Stimulated activated CD4-positive, alpha-beta T cell treated with anti-CD3 and anti-CD28 coated beads, Interleukin-1b, Interleukin-23, amount 100 ng/mL, for 1 hour (primary cell): ENCODE data around the gene CDC25B.

Experiments used
- DNase-seq, 2 donors: peaks; one replicate each; pipeline ENCODE4 v3.0.0-alpha.2; 2020; ENCODE audit warnings: low read depth in 2 of 2

Gene CDC25B

DNA sequence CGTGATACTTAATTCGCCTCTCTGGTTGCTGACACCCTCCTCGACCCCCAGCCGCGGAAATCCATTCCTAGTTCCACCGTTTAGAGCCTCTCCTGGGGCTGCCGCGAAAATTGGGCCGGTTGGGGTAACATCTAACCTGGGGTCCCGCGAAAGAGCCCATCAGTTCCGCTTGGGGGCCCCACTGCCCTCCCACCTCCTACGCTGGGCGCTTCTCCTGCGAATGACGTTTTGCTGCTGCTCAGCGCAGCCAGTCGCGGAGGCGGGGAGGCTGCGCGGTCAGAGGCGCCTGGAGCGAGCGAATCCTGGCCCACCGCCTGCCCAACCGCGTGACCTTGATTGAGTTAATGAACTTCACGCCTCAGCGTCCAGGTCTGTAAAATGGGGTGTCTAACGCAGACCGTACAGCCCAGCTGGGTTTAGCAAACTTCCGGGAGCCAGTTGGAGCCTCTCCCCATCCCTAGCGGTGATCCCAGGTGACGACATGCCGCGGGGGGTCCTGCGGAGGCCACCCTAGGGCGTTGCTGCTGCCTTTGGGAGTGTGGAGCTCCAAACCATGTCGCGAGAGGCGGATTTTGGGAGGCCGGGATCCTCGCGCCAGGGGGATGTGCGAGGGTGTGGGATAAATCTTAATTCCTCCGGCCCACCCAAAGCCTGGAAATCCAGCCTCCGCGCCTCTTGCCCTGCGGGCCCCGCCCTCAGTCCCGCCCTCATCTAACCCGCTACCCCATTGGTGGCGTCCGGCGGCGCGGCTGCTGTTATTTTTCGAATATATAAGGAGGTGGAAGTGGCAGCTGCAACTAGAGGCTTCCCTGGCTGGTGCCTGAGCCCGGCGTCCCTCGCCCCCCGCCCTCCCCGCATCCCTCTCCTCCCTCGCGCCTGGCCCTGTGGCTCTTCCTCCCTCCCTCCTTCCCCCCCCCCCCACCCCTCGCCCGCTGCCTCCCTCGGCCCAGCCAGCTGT is at the start of gene CDC25B:
TSS of gene CDC25B (plus strand) at position 800 of the 958 bp plus-strand sequence. CDS start 222 bp downstream, outside the sequence.
- peak; percentile 72 to 74 for DNase-seq

DNA sequence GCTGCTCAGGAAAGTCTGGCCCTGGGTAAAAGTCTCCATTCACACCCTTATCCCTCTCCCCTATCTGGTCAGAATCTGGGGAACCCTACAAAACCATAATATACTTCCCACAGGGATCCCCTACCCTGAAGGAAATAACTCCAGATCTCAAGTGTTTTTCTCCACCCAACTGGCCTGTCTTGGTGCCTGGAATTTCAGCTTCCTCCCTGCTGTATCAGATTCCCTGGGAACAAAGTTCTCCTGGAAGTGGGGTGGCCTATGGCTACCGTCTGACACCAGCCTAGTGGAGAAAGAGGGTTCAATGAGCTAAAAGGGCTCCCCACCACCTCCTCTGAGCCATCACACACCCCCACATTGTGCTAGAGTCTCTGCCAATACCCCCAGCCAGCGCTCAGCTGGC is 48.6 kb upstream of the CDC25B start:
- no peak for DNase-seq

DNA sequence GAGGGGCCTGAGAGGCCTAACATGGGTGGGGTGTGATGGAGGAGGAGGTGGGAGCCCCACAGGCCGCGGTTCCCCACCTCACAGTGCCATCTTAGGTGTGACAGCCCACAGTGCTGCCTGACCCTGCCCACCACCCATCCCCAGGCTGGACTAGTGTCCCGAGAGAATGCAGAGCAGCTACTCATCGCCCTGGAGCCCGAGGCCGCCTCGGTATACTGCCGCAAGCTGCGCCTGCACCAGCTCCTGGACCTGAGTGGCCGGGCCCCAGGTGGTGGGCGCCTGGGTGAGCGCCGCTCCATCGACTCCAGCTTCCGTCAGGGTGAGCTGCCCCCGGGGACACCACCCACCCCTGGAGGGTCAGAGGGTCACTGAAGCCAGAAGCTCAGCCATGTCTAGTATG is 48.0 kb upstream of the CDC25B start:
- DNase-seq = no peak

DNA sequence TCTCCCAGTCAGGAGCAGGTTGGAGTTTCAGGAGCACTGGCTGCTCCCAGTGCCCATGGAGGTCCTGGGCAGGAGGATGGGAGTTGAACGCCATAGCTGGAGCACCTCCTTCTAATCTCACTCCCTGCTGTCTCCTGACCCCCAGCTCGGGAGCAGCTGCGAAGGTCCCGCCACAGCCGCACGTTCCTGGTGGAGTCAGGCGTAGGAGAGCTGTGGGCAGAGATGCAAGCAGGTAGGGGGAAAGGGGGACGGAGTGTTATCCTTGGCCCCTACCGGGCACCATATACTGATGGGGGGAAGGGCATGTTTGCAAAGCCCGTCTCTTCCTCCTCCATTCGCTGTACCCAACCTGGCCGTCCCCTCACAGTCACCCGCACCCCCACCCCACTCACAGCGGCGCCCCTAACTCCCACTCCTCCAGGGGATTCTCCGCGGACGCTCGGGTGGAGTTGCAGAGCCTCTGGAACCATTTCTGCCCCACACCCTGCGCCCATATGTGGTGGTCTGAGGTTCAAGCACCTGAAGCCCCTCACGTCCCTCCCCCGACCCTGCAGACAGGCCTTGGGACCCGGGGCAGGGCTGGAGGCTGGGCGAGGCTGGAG is 46.9 kb upstream of the CDC25B start:
- DNase-seq = no peak

DNA sequence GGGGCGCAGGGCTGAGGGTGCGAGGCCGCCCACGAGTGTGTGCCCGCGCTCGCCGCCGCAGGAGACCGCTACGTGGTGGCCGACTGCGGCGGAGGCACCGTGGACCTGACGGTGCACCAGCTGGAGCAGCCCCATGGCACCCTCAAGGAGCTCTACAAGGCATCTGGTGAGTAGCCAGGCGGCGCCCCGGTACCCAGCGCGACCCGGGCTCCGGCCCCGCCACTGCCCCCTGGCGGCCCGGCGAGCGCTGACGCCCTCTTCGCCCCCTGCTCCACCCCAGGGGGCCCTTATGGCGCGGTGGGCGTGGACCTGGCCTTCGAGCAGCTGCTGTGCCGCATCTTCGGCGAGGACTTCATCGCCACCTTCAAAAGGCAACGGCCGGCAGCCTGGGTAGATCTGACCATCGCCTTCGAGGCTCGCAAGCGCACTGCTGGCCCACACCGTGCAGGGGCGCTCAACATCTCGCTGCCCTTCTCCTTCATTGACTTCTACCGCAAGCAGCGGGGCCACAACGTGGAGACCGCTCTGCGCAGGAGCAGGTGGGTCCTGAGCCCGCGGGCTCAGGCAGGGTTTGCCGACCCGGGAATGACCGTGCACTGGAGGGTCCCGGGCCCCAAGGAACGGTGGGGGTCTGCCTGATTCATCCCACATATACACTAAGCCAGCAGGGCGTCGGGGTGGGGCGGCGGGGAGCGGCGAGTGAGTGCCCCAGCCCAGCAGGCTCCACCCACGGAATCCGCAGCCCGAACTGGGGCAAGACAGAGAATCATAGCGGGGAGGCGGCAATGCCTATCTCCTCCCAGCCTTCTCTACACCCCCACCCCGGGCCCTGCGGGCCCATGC is 46.2 kb upstream of the CDC25B start:
- no peak for DNase-seq

DNA sequence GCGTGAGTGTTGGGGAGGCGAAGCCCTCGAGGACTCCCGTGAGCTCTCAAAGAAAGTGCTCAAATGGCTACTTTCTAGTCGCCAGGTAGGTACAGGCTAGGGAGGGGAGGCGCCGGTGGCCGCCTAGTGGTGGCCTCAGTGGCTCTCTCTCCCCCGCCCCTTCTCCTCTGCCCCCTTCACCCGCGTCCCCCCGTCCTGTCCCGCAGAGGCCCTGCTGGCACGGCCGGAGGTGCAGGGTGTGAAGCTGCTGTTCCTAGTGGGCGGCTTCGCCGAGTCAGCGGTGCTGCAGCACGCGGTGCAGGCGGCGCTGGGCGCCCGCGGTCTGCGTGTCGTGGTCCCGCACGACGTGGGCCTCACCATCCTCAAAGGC is 44.8 kb upstream of the CDC25B start:
- DNase-seq = no peak

DNA sequence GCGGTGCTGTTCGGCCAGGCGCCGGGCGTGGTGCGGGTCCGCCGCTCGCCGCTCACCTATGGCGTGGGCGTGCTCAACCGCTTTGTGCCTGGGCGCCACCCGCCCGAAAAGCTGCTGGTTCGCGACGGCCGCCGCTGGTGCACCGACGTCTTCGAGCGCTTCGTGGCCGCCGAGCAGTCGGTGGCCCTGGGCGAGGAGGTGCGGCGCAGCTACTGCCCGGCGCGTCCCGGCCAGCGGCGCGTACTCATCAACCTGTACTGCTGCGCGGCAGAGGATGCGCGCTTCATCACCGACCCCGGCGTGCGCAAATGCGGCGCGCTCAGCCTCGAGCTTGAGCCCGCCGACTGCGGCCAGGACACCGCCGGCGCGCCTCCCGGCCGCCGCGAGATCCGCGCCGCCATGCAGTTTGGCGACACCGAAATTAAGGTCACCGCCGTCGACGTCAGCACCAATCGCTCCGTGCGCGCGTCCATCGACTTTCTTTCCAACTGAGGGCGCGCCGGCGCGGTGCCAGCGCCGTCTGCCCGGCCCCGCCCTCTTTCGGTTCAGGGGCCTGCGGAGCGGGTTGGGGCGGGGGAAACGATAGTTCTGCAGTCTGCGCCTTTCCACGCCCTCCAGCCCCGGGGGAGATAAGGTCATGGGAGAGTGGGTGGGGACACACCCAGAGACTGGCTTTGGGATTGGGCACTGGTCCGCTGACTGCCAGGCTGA is 44.3 kb upstream of the CDC25B start:
- no peak for DNase-seq

DNA sequence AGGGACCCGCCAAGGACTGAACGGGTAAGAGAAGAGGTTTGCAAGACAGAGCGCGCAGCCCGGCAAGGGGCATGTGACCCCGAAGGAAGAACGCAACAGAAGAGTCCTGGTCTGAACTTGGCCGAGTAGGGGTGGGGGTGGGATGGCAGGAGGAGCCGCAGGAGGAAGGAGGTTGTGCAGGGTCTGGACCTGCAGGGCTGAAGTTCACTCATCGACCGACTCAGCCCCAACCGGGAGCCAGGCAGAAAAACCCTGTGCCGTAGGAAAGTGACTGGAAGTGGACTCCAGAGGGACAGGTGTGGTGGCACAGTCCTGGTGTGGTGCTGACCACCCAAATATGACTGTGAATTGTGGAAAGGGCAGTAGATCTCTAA is 43.7 kb upstream of the CDC25B start:
- no peak for DNase-seq

DNA sequence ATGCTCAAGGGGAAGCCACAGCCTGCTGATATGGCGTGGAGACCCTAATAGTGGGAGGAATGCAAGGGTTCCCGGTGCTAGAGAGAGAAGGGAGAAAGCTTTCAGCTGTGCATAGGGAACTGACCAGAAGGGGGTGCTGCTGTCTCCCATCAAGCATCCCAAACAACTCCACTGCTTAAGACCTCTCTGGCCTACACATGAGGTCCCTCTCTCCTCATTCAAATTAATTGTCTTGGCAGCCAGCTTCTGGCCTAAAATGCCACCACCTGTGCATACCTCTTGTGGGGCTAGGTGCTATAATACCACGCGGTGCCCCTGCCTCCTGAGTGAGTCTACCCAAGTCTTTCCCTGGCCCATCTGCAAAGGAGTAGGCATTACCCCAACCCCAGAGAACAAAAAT is 43.0 kb upstream of the CDC25B start:
- DNase-seq = peak in 1 of 2 donors; percentile 32

DNA sequence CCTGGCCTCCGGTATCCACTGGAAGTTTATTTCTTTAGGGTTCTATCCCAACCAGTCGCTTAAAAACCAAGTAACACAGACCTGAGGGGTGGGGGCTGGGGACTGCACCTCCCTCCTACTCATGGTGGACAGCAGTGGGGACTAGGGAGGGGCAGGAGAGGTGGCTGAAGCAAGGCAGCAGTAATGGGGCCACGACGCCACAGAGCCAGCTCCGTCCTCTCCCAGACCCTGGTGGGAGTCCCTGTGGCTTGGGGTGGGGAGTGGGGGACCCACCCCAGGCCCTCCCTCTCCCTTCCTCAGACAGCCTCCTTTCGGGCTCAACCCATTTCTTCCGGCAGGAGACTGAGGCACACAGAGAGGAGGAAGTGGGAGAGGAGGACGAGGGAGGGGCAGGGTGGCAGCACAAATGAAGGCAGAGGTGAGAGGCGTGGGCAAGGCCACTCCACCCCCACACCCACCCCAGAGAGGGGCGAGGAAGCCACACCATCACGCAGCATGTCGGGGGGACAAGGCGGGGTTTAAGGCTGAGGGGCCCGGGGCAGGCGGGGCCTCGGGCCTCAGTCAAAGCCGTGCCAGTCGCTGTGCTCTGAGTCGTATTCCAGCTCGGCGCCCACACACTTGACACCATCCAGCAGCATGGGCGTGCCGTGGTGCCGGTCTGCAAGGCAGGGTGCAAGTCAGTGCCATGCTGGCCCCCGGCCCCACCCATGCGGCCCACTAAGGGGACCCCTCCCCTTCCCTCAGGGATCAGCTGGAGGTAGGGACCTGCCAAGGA is 42.4 kb upstream of the CDC25B start:
- DNase-seq = no peak

DNA sequence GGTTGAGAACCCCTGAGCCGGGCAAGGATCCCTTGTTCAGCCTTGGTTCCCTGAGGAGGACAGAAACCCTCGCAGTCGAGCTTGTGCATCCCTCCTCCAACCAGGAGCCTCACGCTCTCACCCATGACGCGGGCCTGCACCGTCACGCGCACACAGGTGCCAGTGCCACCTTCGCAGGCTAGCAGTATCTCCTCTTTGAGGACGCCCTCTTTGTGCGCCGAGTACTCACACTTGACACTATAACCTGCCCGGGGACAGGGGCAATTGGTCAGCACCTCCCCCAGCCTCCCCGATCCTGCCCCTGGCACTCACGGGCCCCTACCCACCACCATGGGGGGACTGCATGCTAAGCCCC is 41.9 kb upstream of the CDC25B start:
- DNase-seq = no peak

DNA sequence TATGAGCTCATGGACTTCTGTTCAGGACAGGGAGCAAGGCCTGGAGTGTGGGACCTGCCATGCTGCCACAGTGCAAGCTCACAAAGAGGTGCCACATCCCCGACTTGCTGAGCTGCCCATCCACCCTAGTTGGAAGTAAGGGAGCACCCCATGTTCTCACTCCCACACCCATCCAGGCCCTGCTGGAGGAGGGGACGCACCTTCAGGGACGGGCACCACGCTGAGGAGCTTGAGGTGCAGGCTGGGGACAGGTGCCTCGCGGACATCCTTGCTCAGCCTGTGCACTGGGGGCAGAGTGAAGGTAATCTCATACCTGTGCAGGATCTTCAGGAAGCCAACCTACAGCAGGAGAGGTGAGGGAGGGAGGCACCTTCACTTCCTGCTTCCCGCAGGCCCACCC is 40.8 kb upstream of the CDC25B start:
- DNase-seq = no peak

DNA sequence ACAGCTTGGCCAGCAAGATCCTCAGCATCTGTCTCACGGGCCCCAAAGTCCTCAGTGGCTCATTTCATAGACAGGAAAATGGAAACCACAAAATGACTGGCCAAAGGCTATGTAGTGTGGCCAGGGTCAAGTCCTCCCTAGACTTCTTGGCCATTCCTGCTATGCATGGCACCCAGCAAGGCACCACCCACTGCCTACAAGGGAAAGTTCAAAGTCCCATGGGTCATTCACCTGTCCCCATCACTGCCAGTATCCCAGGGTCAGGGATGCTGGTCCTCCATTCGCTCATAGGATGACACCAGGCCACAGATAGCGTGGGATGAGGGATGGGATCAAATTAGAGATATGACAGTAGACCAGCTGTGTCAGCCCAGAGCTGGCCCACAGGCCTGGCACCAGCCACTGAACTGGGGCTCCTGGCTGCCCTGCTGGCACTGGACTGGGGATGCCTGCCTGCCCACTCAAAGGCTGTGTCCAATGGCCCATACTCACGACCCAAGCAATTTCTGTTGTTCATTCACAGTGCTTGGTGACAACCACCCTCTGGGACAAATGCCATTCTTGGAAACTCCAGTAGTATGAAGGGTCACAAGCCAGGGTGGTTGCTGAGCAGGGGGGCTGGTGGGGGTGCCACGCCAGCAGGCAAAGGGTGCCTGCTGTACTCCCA is 40.2 kb upstream of the CDC25B start:
- DNase-seq = no peak

DNA sequence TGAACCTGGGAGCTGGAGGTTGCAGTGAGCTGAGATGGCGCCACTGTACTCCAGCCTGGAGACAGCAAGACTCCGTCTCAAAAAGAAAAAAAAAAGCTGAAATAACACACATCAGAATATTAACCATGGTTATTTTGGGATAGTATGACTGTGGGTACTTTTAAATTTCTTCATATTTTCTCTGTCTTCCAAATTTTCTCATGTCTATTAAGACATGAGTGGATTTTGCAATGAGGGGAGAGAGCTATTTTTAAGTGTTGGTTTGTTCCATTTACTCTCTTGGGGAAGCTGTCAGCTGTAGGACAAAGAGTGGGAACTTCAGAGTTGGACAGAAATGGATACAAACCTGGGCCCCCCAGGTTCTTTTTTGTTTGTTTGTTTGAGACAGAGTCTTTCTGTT is 38.8 kb upstream of the CDC25B start:
- no peak for DNase-seq

DNA sequence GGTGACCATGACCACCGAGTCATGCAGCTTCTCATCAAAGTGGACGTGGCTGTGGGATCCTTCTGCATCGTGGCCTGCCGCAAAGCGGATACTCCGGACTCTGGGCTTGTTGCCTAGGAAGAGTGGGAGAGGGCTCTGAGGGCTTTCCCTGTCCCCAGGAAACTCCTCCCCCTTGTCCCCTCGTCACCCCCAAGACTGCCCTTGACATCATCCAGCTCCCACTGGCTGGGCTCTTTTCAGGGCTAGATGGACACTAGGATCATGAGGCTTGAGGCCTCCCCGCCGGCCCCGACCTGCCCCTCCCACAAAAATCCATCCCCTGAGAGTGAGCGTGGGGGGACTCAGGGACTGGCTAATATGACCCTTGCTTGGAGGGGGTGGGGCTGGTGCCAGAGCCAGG is 37.5 kb upstream of the CDC25B start:
- DNase-seq = no peak

DNA sequence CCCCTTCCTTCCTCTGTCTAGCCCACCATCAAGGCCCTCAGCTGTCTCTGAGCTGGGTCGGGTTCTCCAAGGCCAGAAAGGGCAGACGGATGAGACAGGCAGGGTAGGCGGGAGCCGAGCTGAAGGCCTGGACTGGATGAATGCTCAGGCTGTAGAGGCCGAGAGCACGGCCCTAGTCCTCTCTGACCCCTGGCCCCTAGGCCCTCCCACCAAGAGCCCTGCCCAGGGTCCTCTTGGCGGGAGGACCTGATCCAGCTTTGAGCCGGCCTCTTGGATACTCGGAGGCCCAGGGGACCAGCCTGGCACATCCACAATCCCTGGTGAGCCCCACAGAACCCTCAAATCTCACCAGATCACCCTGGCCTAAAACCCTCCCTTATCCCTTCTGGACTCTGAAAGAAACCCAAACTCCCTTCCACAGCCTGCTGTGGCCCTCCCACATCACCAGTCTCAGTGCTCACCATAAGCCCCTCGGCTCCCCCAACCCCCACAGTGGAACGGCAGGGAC is 36.7 kb upstream of the CDC25B start:
- DNase-seq = no peak

DNA sequence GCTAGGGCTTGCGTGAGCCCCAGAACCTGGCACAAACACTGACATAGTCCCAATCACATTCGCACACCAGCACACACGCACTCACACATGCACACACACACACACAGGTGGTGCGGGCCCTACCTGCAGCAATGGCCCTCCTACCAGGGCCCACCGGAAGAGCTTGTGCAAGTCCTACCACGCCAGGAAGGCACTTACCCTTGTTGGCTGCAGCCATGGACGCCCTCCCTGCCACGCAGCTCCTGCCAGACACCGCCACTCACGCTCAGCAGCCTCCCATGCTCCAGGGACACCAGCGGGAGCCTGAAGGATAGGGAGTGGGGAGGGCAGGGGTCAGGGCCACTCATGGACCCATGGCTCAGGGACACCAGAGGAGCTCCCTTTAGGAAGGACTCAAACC is 36.2 kb upstream of the CDC25B start:
- no peak for DNase-seq

DNA sequence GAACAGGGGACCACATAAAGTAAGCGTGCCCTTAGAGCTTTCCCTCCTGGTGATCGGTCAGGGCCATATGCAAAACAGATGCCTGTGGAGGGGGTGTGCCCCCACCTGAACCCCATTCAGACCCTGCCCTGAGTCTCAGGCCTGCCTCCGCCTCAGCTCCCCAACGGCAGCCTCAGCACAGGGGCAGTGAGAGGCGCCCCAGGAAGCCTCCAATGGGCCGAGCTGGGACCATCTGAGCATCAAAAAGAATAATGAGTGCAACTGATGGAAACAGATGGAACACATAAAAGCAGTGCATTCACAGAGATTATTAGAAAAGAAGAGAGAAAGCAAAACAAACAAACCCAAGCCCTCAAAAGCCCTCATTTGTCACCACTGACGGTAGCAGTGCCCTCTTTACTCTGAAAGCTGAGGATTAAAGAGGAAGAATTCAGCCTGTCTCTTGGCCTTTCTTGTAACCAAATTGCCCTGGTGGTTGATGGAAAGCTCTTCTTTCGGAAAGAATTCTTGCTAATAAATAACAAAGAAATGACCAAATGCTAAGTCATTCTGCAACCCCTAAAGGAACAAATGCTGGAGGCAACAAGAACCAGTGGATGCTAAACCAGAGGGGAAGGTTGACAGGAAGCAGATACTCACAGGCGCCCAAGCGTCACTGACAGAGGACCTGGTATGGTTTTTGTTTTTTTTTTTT is 35.3 kb upstream of the CDC25B start:
- DNase-seq = no peak

DNA sequence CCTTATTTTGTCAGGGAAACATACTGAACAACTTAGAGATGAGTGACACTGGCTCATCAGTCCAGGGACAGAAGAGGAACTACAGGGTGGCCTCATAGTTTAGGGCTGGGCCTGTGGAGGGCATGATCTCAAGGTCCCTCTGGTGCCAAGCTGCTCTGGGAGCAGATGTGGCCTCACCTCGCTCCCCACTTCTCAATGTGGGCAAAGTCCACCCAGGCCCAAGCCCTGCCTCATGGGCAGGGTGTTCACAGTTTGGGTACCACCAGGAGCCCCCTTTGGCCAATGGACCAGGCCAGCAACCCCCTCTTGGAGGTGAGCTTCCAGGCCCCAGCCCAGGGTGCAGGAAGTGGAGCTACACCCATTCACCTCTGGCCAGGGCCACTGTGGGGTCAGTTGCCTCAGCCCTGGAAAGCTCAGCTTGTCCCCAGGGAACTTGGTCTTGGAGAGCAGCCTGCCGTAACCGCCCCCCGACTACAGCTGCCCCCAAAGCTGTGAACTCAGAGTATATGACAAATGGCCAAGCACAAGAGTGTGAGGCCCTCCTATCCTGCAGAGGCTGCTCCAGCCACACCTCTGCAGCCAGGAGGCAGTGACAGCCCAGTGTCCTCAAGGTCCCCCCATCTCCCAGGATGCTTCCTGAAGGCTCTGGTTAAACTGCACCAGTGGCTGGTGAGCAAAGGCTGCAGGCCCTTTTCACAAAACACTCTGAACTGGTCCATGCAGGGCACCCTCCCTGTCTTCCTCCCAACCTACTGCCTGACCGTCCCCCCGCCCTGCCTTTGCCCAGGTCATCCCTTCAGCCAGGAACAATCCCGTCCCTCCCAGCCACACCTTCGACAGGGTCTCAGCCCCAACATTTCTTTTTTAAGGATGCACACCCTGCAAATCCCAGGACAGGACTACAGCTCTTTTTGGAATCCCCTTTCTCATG is 32.2 kb upstream of the CDC25B start:
- no peak for DNase-seq
